ENCODE data around the gene ANKRD28. TPM values are rescaled to one million over a fixed set of nuclear protein-coding genes. Genes with fewer than 3 reads are reported as not detected.

Gene ANKRD28
- total and polyA plus RNA-seq, 2 of the 4 experiments (the other 2 are of a cell fraction) = 52.6 to 211 TPM

DNA sequence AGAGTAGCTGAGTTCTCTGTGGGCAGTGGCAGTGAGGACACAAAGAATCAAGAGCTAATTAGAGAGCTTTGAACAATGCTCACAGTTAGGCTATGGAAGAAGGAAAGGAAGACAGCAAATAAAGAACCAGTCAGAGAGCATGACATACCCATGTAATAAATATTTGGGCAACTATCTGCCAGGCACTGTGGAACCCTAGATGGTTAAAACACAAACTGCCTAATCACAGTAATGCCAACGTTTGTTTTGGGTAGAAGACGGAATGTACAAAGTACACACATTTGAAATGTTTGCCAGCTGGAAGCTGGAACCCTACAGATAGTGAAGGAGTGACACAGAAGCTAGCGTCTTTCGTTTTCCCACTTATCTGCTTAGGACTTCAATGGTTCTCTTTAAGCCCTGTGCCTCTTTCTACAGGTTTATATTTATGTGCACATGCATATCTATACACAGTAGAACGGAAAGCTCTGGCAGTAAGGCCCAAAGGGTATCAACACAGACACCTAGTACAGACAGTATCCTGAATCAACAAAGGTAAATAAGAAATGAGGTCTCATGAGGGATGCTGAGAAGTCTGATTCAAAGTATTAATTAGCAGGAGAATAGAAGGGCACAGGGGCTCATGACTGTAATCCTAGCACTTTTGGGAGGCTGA, 44.6 kb downstream of the ANKRD28 start:
- Histone ChIP-seq H3K4ac (ENCODE audit: low read depth, low read length) (no peak overlapping the region; the same call in 1 of the 2 replicates), H3K18ac (ENCODE audit: low read depth, low read length) (peak overlapping the region; percentile 78; the same call in 1 of the 2 replicates), H4K91ac (ENCODE audit: insufficient read depth, low read depth, low read length) (no peak overlapping the region), H2BK15ac (ENCODE audit: low read depth, low read length) (no peak overlapping the region), H3K23ac (ENCODE audit: low read depth, low read length) (peak overlapping the region; percentile 45; the same call in 1 of the 2 replicates), H3K4me3 (ENCODE audit: insufficient read depth, low read depth, low read length) (no peak overlapping the region), H2BK120ac (ENCODE audit: low read depth, low read length) (no peak overlapping the region), H4K5ac (ENCODE audit: low read depth, low read length) (peak overlapping the region; percentile 59; the same call in 1 of the 2 replicates), H3K79me1 (ENCODE audit: low read depth in 1 of 2, low read length in 2 of 2) (peaks cover 32 to 62% of the 10 kb centered on the region in 2 experiments), H3K36me3 (ENCODE audit: control insufficient read depth, insufficient read depth, low read length) (peaks cover 17% of the 10 kb centered on the region), H3K27me3 (ENCODE audit: control insufficient read depth, insufficient read depth, low read length) (no peaks in the 10 kb centered on the region), H4K8ac (ENCODE audit: low read depth in 2 of 2, low read length in 2 of 2) (peak overlapping the region in 1 of 2 experiments; percentile 22; a peak in 2 of 4 replicates), H3K9me3 (ENCODE audit: control insufficient read depth, insufficient read depth, low read length) (no peaks in the 10 kb centered on the region), H2AFZ (replicated peaks; ENCODE audit: low read length, poor library complexity) (no peak overlapping the region), H3K14ac (replicated peaks; ENCODE audit: low read depth, low read length) (no peak overlapping the region), H3K9ac (ENCODE audit: low read depth, low read length) (no peak overlapping the region), H2AK5ac (ENCODE audit: low read depth, low read length) (no peak overlapping the region), H3K4me2 (ENCODE audit: low read depth, low read length) (peak overlapping the region; percentile 34; the same call in 1 of the 2 replicates), H2BK20ac (ENCODE audit: low read depth, low read length) (no peak overlapping the region), H4K20me1 (ENCODE audit: insufficient read depth, low read length) (peaks cover 3% of the 10 kb centered on the region; the same call in 1 of the 2 replicates), H3K56ac (ENCODE audit: extremely low read depth, insufficient read depth, low read length) (no peak overlapping the region), H2BK5ac (ENCODE audit: low read depth, low read length, poor library complexity, severe bottlenecking) (peak overlapping the region; percentile 80), H2AK9ac (replicated peaks; ENCODE audit: low read depth, low read length, poor library complexity) (no peak overlapping the region), H3K4me1 (ENCODE audit: control insufficient read depth, insufficient read depth, low read length) (peaks cover 16% of the 10 kb centered on the region), H3K9me1 (ENCODE audit: insufficient read depth, low read length) (peaks cover 13% of the 10 kb centered on the region), H3K27ac (ENCODE audit: insufficient read depth, low read length) (no peak overlapping the region)
- BruUV-seq (replicated peaks) = no TSS peak
- dilution Hi-C loops (cut with HindIII; ENCODE audit: low sequenced_read_pairs, unreplicated experiment) = no loop called here
- CTCF ChIA-PET = interaction anchor here (0.6 kb wide), 1 partner anchor 59 kb away, joined by 3 read pairs; no protein-coding TSS in a partner anchor
- DNase-seq = no peak
- in situ Hi-C loops (cut with MboI; ENCODE audit: low sequenced_read_pairs) = no loop called here
- peak; percentile 28 for ATAC-seq (ENCODE audit: low read depth)
- no CpG with 5 or more reads among the region's 5 CpGs for WGBS, 2 experiments (ENCODE audit: extremely low coverage in 2 of 2, insufficient read length in 1 of 2)
- POLR2A ChIA-PET (ENCODE audit: unreplicated experiment) = no interaction called here
- no peak for TF ChIP-seq CHD1 (IDR thresholded peaks at IDR 0.05; ENCODE audit: low read depth, low read length)
- intact Hi-C loops (cut with micrococcal nuclease) = no loop called here

Measured in IMR-90 (cell line).